ENCODE results near the gene RASSF6.

DNA sequence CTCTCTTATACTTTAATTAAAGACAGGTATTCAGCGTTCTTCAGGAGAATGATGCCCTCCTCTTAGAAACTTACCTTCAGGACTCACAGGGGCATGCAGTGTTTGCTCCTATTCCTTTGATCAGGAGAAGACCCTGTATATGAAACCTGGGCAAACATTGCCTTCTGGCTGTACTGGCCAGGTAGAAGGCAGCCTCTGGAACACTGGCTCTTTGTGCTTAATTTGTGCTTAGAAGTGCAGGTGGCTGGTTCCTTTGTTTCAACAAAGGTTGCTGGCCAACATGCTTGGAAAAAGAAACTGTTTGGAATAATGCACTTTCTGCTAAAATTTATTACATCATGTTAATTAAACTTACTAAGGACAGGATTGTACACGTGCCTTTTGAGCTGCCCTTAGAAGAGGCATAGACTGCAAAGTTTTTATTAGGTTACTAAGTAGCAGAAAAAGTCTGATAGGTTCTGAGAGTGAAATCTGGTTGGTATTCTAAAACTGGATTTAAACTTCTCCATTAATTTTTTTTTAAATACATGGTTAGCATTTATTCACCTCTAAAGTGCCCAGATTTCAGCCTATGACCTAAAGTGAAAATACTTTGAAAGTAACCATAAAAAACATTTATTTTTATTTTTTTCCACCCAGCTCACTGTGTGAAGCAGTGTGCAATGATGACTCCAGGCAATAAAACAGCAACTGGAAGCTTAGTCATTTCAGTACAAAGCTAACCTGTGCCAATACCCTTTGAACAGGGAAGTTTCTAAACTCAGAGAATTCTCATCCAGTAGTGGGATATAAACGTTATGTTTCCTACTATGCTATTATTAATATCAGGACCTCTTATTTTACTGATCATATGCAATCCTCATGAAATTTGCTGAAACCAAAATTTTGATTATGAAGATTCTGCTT, 11.3 kb downstream of the RASSF6 start:
- TF ChIP-seq POLR2A (IDR thresholded peaks at IDR 0.05; ENCODE audit: low read depth, low read length) (no peak), POLR2AphosphoS5 (IDR thresholded peaks at IDR 0.05; ENCODE audit: low read depth, low read length) (no peak), TAF1 (IDR thresholded peaks at IDR 0.05; ENCODE audit: borderline replicate concordance, low read depth, low read length) (no peak)
